Measurements from ENCODE around the gene MEF2A.
"Not testable (repeated sequence)": the region's sequence is repeated elsewhere in the genome, so short reads cannot be mapped to it uniquely, and the experiment has no call there.

Gene MEF2A

GRCh38 chr15:99732124-99732750 is 166.5 kb downstream of the MEF2A start:
- peak; percentile 38 for DNase-seq

GRCh38 chr15:99732751-99733267 is 167.0 kb downstream of the MEF2A start:
- no peak for DNase-seq

GRCh38 chr15:99733268-99734039 is 167.7 kb downstream of the MEF2A start, which contains the start of gene LYSMD4:
Gene LYSMD4, minus strand, starts transcription at chr15:99733437. Its CDS starts 1,438 bp downstream, at chr15:99731999.
- peak; percentile 97 for DNase-seq

- not testable (repeated sequence) for DNase-seq
Observed at GRCh38 chr15:99734040-99734291, 168.2 kb downstream of the MEF2A start.

- DNase-seq, result no peak
Observed at GRCh38 chr15:99734575-99734974, 168.8 kb downstream of the MEF2A start.

GRCh38 chr15:99735868-99736267 is 170.1 kb downstream of the MEF2A start:
- DNase-seq, result no peak

GRCh38 chr15:99736702-99737101 is 170.9 kb downstream of the MEF2A start:
- DNase-seq, result no peak

GRCh38 chr15:99738021-99738847 is 172.4 kb downstream of the MEF2A start:
- DNase-seq, result no peak

- DNase-seq, result no peak
Observed at GRCh38 chr15:99741835-99742234, 176.1 kb downstream of the MEF2A start.

- DNase-seq, result no peak
Observed at GRCh38 chr15:99744142-99744541, 178.4 kb downstream of the MEF2A start.

GRCh38 chr15:99745370-99746086 is 179.7 kb downstream of the MEF2A start:
- no peak for DNase-seq

GRCh38 chr15:99749386-99749785 is 183.6 kb downstream of the MEF2A start:
- no peak for DNase-seq

GRCh38 chr15:99750326-99750725 is 184.5 kb downstream of the MEF2A start:
- DNase-seq, result not testable (repeated sequence)

- DNase-seq, result no peak
Observed at GRCh38 chr15:99752556-99752955, 186.8 kb downstream of the MEF2A start.

- DNase-seq, result no peak
Observed at GRCh38 chr15:99753066-99753465, 187.3 kb downstream of the MEF2A start.

- peak; percentile 85 for DNase-seq
Observed at GRCh38 chr15:99755692-99756409, 190.1 kb downstream of the MEF2A start.

- no peak for DNase-seq
Observed at GRCh38 chr15:99762288-99762687, 196.5 kb downstream of the MEF2A start.

- DNase-seq, result no peak
Observed at GRCh38 chr15:99763827-99764226, 198.0 kb downstream of the MEF2A start.

- DNase-seq, result no peak
Observed at GRCh38 chr15:99764522-99764921, 198.7 kb downstream of the MEF2A start.
